AG04450 (cell line): ENCODE data around the gene MFAP3L. TPM values are rescaled to one million over a fixed set of nuclear protein-coding genes. Genes with fewer than 3 reads are reported as not detected.

Source experiments
- CTCF ChIA-PET: fragments of 300-600, 350-600 bp; formaldehyde crosslinking; extraction: SDS; loops from one replicate; lab custom pipeline; 2022; ENCODE audit warnings: antibody characterized with exemption, inconsistent platforms; lab: Charles Lee
- POLR2A ChIA-PET: fragments of 350-600 bp; formaldehyde crosslinking; extraction: SDS; loops from one replicate; lab custom pipeline; 2021; ENCODE audit warnings: antibody characterized with exemption, inconsistent platforms; lab: Yijun Ruan, JAX
- DNase-seq: peaks from one replicate; pipeline ENCODE4 v3.0.0-alpha.2; 2011; ENCODE audit warnings: low read depth, low spot score
- H3K27ac ChIP-seq: one replicate; pipeline ENCODE4 v1.5.1; 2012; ENCODE audit warnings: low read depth, low read length, control low read depth
- H3K27me3 ChIP-seq: one replicate; pipeline ENCODE4 v1.6.0; 2012; ENCODE audit warnings: low read length; ENCODE audit not compliant: control insufficient read depth, insufficient read depth
- H3K4me3 ChIP-seq: 2 replicates; pipeline ENCODE4 v1.5.1; 2011; ENCODE audit warnings: mild to moderate bottlenecking, low read depth, low read length, control low read depth
- H3K9me3 ChIP-seq: 2 replicates; pipeline ENCODE4 v1.5.1; 2012; ENCODE audit warnings: low read length; ENCODE audit not compliant: control insufficient read depth, insufficient read depth
- polyA plus RNA-seq: library from polyadenylated mRNA; depleted of rRNA; stranded (reverse); fragments of >200 nt; gene quantifications from 2 replicates; pipeline ENCODE4 v1.2.3, GENCODE V29; 2011
- TF ChIP-seq, protein P1 (sequence below): IDR thresholded peaks from 2 replicates; pipeline ENCODE4 v1.5.1; 2011; ENCODE audit warnings: low read depth, low read length, control low read depth, inconsistent platforms

Gene MFAP3L
- polyA plus RNA-seq, 1 experiment = 0.31 TPM

DNA sequence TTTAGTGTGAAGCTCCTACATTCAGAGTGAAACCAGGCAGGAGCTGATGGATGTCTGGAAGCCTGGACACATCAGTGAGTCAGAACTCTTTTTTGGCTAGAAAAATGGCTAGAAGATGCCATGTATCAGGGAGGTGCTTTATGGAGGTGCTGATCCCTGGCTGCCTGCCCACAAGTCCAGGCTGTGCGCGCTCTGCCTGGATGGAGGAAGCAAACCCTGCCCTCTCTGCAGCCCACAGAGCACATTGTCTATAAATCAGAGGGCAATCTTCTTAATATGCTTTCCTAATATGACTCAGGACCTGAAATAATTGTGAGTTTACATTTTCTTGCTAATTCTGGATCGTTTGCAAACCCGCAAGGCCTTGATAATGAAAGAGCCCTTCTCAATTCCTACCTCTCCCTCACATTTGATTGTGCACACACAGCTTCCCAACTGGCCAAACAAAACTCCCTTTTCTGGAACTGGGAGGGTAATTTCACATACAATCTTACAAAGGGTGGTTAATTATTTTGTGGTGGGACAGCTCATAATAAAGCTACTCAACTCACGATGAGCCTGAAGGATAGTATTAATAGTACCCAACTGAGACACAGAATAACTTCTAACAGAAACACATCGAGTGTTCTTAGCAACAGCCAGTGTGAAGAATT is 11.7 kb downstream of the MFAP3L start:
- Histone ChIP-seq H3K27me3 (peaks cover under 1% of the 10 kb centered on the region), H3K9me3 (no peaks in the 10 kb centered on the region), H3K27ac (no peak overlapping the region), H3K4me3 (no peak overlapping the region)
- TF ChIP-seq, protein P1, sequence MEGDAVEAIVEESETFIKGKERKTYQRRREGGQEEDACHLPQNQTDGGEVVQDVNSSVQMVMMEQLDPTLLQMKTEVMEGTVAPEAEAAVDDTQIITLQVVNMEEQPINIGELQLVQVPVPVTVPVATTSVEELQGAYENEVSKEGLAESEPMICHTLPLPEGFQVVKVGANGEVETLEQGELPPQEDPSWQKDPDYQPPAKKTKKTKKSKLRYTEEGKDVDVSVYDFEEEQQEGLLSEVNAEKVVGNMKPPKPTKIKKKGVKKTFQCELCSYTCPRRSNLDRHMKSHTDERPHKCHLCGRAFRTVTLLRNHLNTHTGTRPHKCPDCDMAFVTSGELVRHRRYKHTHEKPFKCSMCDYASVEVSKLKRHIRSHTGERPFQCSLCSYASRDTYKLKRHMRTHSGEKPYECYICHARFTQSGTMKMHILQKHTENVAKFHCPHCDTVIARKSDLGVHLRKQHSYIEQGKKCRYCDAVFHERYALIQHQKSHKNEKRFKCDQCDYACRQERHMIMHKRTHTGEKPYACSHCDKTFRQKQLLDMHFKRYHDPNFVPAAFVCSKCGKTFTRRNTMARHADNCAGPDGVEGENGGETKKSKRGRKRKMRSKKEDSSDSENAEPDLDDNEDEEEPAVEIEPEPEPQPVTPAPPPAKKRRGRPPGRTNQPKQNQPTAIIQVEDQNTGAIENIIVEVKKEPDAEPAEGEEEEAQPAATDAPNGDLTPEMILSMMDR = no peak
- CTCF ChIA-PET = interaction anchor here (1.6 kb wide), 1 partner anchor 33 kb away, joined by 4 read pairs; no protein-coding TSS in a partner anchor
- POLR2A ChIA-PET = no interaction called here
- no peak for DNase-seq

DNA sequence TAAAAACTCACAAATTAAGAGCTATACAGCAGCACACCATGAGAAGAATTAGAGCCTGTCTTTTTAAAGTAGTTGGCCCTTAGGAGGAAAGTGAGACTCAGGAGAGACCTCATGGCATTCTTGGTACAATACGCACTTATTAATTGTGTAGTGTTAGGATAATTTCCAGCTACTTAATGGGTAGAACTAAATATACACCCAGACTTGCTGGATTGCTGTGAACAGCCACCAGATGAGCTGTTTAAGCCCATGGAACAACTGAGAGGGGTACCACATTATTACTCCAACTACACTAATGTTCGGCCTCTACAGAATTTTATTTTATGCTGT is 13.6 kb downstream of the MFAP3L start:
- DNase-seq = no peak
- POLR2A ChIA-PET = no interaction called here
- Histone ChIP-seq H3K9me3 (no peaks in the 10 kb centered on the region), H3K27me3 (no peaks in the 10 kb centered on the region), H3K27ac (no peak overlapping the region), H3K4me3 (no peak overlapping the region)
- TF ChIP-seq, protein P1 = no peak
- CTCF ChIA-PET = interaction anchor here (1.4 kb wide), 1 partner anchor 203 kb away, joined by 4 read pairs; no protein-coding TSS in a partner anchor

DNA sequence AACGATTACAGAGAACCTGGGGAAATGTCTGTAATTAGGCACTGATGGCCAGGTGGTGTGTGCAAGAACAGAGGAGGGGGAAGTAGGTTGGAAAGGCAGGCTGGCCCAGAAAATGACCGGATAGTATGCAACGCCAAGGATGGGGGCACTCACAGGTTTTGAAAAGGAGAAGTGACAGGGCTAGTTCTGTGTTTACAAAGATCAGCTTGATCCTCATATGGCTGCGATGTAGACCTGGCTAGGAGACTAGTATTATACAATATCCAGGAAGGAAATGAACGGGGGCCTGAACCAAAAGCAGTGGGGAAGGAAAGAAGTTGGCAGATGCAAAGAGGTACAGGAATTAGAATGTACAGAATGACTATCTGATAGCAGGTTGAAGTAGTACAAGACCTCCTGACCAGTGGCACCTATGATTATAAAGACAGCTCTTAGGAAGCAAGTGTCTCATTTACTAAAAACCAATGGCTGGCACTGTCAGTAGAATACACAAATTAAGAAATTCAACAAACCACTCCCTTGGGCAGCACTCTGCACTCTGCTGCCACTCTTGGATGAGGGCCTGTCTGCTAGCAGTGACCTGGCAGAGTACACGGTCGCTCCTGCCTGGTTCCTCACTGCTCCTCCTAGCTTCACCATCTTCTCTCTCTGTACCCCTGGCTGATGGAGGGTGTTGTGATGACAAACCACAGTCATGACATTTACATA is 14.1 kb downstream of the MFAP3L start:
- ChIA-PET CTCF (interaction anchor here (1.4 kb wide), 1 partner anchor 202 kb away, joined by 4 read pairs; no protein-coding TSS in a partner anchor), POLR2A (no interaction called here)
- no peak for DNase-seq
- TF ChIP-seq, protein P1 = no peak
- Histone ChIP-seq H3K27ac (no peak overlapping the region), H3K4me3 (no peak overlapping the region), H3K27me3 (no peaks in the 10 kb centered on the region), H3K9me3 (no peaks in the 10 kb centered on the region)

DNA sequence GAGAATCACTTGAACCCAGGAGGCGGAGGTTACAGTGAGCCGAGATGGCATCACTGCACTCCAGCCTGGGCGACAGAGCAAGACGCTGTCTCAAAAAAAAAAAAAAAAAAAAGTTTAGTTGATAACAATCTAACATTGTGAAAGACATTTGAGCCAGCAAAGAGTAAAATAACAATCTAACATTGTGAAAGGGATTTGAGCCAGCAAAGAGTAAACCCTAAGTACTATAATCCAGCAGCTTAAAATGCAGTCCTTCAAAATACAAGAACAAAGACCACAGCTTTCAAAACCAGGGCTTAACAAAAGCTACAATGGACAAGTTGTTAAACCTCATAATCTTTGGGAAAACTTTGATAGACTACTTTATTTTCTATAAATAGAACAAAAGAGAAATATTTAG is 16.9 kb downstream of the MFAP3L start:
- Histone ChIP-seq H3K27me3 (no peaks in the 10 kb centered on the region), H3K9me3 (no peaks in the 10 kb centered on the region), H3K27ac (no peak overlapping the region), H3K4me3 (no peak overlapping the region)
- no peak for DNase-seq
- ChIA-PET POLR2A (no interaction called here), CTCF (interaction anchor here (1.0 kb wide), 1 partner anchor 199 kb away, joined by 3 read pairs; no protein-coding TSS in a partner anchor)
- TF ChIP-seq, protein P1 = no peak

DNA sequence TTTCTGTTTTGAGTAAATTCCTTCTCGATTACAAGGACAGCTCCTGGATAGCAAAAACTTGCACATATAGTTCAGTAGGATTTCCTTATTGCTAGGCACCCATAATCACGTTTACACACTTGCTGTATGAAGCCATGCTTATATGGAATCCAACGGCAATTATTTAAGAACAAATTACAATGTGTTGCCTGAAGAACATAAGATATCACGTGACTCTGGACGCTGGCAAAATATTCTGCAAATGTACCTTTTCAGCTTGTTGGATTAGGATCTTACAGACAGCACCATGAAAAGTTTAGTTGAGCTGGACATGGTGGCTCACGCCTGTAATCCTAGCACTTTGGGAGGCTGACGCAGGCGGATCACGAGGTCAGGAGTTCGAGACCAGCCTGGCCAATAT is 17.4 kb downstream of the MFAP3L start:
- POLR2A ChIA-PET = no interaction called here
- TF ChIP-seq, protein P1 = no peak
- Histone ChIP-seq H3K27me3 (no peaks in the 10 kb centered on the region), H3K27ac (no peak overlapping the region), H3K4me3 (no peak overlapping the region), H3K9me3 (no peaks in the 10 kb centered on the region)
- CTCF ChIA-PET = no interaction called here
- no peak for DNase-seq
